Upper lobe of left lung (tissue), 4 donors: ENCODE measurements around the gene NOL3.
"Not testable (repeated sequence)": the region's sequence is repeated elsewhere in the genome, so short reads cannot be mapped to it uniquely, and the experiment has no call there.

Source experiments
- EP300 ChIP-seq, 4 donors: sonication (generic); formaldehyde crosslinking; IDR thresholded peaks; one replicate each; pipeline ENCODE4 v1.5.1; 2017; ENCODE audit warnings: antibody characterized with exemption in 4 of 4, control low read depth in 2 of 4
- POLR2A ChIP-seq, 4 donors: fragments of 450-650 bp; IDR thresholded peaks; one replicate each; pipeline ENCODE4 v1.5.1; 2016 to 2017; ENCODE audit warnings: antibody characterized with exemption in 4 of 4, mild to moderate bottlenecking in 2 of 4
- POLR2AphosphoS5 ChIP-seq, 2 donors: sonication (generic); formaldehyde crosslinking; IDR thresholded peaks; one replicate each; pipeline ENCODE4 v1.5.1; 2017; ENCODE audit warnings: antibody characterized with exemption in 2 of 2
- TF ChIP-seq, protein P1 (sequence below), 6 experiments: fragments of 450-650 bp in 4 of 6; fragments of 200-600 bp in 2 of 6; sonication (generic) in 2 of 6; IDR thresholded peaks; one replicate each; pipeline ENCODE4 v1.5.1; 2016 to 2019; ENCODE audit warnings: antibody characterized with exemption in 6 of 6

GRCh38 chr16:67122799-67123198 is 47.5 kb upstream of the NOL3 start:
- TF ChIP-seq, protein P1, sequence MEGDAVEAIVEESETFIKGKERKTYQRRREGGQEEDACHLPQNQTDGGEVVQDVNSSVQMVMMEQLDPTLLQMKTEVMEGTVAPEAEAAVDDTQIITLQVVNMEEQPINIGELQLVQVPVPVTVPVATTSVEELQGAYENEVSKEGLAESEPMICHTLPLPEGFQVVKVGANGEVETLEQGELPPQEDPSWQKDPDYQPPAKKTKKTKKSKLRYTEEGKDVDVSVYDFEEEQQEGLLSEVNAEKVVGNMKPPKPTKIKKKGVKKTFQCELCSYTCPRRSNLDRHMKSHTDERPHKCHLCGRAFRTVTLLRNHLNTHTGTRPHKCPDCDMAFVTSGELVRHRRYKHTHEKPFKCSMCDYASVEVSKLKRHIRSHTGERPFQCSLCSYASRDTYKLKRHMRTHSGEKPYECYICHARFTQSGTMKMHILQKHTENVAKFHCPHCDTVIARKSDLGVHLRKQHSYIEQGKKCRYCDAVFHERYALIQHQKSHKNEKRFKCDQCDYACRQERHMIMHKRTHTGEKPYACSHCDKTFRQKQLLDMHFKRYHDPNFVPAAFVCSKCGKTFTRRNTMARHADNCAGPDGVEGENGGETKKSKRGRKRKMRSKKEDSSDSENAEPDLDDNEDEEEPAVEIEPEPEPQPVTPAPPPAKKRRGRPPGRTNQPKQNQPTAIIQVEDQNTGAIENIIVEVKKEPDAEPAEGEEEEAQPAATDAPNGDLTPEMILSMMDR (IDR thresholded peaks at IDR 0.05) = not testable (repeated sequence)
- TF ChIP-seq EP300, POLR2A, POLR2AphosphoS5 (IDR thresholded peaks at IDR 0.05): not testable (repeated sequence)
